Gastroesophageal sphincter (tissue), 3 donors: ENCODE data around the gene WEE1.

Source experiments
- CTCF ChIP-seq, 4 experiments: fragments of 200-600 bp in 2 of 4; fragments of 450-650 bp in 2 of 4; sonication (generic) in 1 of 4; IDR thresholded peaks; one replicate each; pipeline ENCODE4 v1.5.1; 2017 to 2019; ENCODE audit warnings: antibody characterized with exemption in 4 of 4, mild to moderate bottlenecking in 2 of 4, moderate library complexity in 2 of 4
- EP300 ChIP-seq: sonication (generic); formaldehyde crosslinking; IDR thresholded peaks from one replicate; pipeline ENCODE4 v1.6.1; 2017; ENCODE audit warnings: antibody characterized with exemption, mild to moderate bottlenecking
- POLR2AphosphoS5 ChIP-seq: sonication (generic); formaldehyde crosslinking; IDR thresholded peaks from one replicate; pipeline ENCODE4 v1.6.1; 2017; ENCODE audit warnings: antibody characterized with exemption

GRCh38 chr11:9600644-9601036 is 27.2 kb downstream of the WEE1 start:
- TF ChIP-seq CTCF (IDR thresholded peaks at IDR 0.05) = no peak
- no peak for TF ChIP-seq POLR2AphosphoS5
- no peak for TF ChIP-seq EP300
